ENCODE measurements around the gene IER5L. TPM values are rescaled to one million over a fixed set of nuclear protein-coding genes. Genes with fewer than 3 reads are reported as not detected.

IER5L gene
- total RNA-seq, 1 experiment from 2014 or later: 4.6 TPM

- ATAC-seq: no peak
- POLR2A ChIA-PET: interaction anchor here (0.9 kb wide), 2 partner anchors 33 to 82 kb away, joined by 3 to 4 read pairs; no protein-coding TSS in a partner anchor
These were observed 39.4 kb downstream of the IER5L start for GRCh38 chr9:129138476-129139232.

GRCh38 chr9:129138144-129138462 is 40.0 kb downstream of the IER5L start:
- H3K4me1 Mint-ChIP-seq: peaks cover 50% of the 10 kb centered on the region
- H3K36me3 Mint-ChIP-seq: peaks cover 35% of the 10 kb centered on the region
- no peak for DNase-seq (ENCODE audit: low spot score)
- H3K9me3 Mint-ChIP-seq: no peaks in the 10 kb centered on the region
- ATAC-seq: no peak
- H3K27ac Mint-ChIP-seq: peak overlapping the region; percentile 23; the same call in 1 of the 2 replicates
- no peaks in the 10 kb centered on the region for H3K27me3 Mint-ChIP-seq (ENCODE audit: low read depth)
- H3K4me3 Mint-ChIP-seq: no peak overlapping the region
- POLR2A ChIA-PET: no interaction called here
- CTCF ChIA-PET: interaction anchor here (0.5 to 9.5 kb wide), 14 partner anchors 6 to 485 kb away, joined by 3 to 345 read pairs (median 9); partner anchors contain the start of genes IER5L and SH3GLB2
- TF ChIP-seq ZBTB43 (CRISPR knock-in tag; IDR thresholded peaks at IDR 0.05): no peak
- no peak for TF ChIP-seq ZNF423 (CRISPR knock-in tag; IDR thresholded peaks at IDR 0.05)
- no peak for TF ChIP-seq MAX (CRISPR knock-in tag; IDR thresholded peaks at IDR 0.05)
- TF ChIP-seq OVOL2 (CRISPR knock-in tag; IDR thresholded peaks at IDR 0.05; ENCODE audit: borderline replicate concordance): no peak
- no peak for TF ChIP-seq ATF3 (CRISPR knock-in tag; conservative IDR thresholded peaks at IDR 0.05)
- TF ChIP-seq GABPB1 (CRISPR knock-in tag; IDR thresholded peaks at IDR 0.05): no peak
- TF ChIP-seq TP53 (CRISPR knock-in tag; IDR thresholded peaks at IDR 0.05): no peak
- no peak for TF ChIP-seq RORB (CRISPR knock-in tag; IDR thresholded peaks at IDR 0.05)
- TF ChIP-seq FOXJ3 (CRISPR knock-in tag; IDR thresholded peaks at IDR 0.05; ENCODE audit: borderline replicate concordance): no peak
- no peak for TF ChIP-seq ATF2 (CRISPR knock-in tag; IDR thresholded peaks at IDR 0.05; ENCODE audit: borderline replicate concordance, low read depth)
- no peak for TF ChIP-seq MYBL2 (CRISPR knock-in tag; IDR thresholded peaks at IDR 0.05)
- TF ChIP-seq TEAD4 (CRISPR knock-in tag; IDR thresholded peaks at IDR 0.05): no peak
- no peak for TF ChIP-seq ELF4 (CRISPR knock-in tag; IDR thresholded peaks at IDR 0.05; ENCODE audit: low read depth)
- TF ChIP-seq NFATC4 (CRISPR knock-in tag; IDR thresholded peaks at IDR 0.05): no peak

More at GRCh38 chr9:129138476-129139232, 39.4 kb downstream of the IER5L start:
- H3K4me3 Mint-ChIP-seq: no peak overlapping the region
- no peak for DNase-seq (ENCODE audit: low spot score)
- peak overlapping the region; percentile 97 for H3K27ac Mint-ChIP-seq
- H3K9me3 Mint-ChIP-seq: no peaks in the 10 kb centered on the region
- peaks cover 32% of the 10 kb centered on the region for H3K36me3 Mint-ChIP-seq
- CTCF ChIA-PET: interaction anchor here (0.5 to 9.5 kb wide), 51 partner anchors 6 to 599 kb away, joined by 3 to 345 read pairs (median 4); partner anchors contain the start of genes C9orf50, IER5L, NTMT1 and SH3GLB2
- TF ChIP-seq NFE2L1 (CRISPR knock-in tag; IDR thresholded peaks at IDR 0.05) (no peak), NFATC4 (CRISPR knock-in tag; IDR thresholded peaks at IDR 0.05) (no peak), ERG (CRISPR knock-in tag; IDR thresholded peaks at IDR 0.05) (no peak), USF1 (CRISPR knock-in tag; IDR thresholded peaks at IDR 0.05) (no peak), ZNF281 (CRISPR knock-in tag; IDR thresholded peaks at IDR 0.05) (no peak), FOXP1 (CRISPR knock-in tag; IDR thresholded peaks at IDR 0.05; ENCODE audit: borderline replicate concordance) (no peak), ZNF263 (CRISPR knock-in tag; IDR thresholded peaks at IDR 0.05; ENCODE audit: low read depth) (no peak), MYBL2 (CRISPR knock-in tag; IDR thresholded peaks at IDR 0.05) (no peak), SMAD4 (CRISPR knock-in tag; IDR thresholded peaks at IDR 0.05) (no peak)
- H3K27me3 Mint-ChIP-seq (ENCODE audit: low read depth): no peaks in the 10 kb centered on the region
- peaks cover 55% of the 10 kb centered on the region for H3K4me1 Mint-ChIP-seq
